Brain microvascular endothelial cell (primary cell): ENCODE results near the gene RND2.

Experiments used
- DNase-seq: peaks from one replicate; pipeline ENCODE4 v3.0.0-alpha.2; 2020
- H3K27ac ChIP-seq: fragments of 250-450 bp; sonication (Bioruptor Pico); 2 replicates; pipeline ENCODE4 v1.5.1; 2020; ENCODE audit warnings: mild to moderate bottlenecking, moderate library complexity
- H3K27me3 ChIP-seq: fragments of 250-450 bp; sonication (Bioruptor Pico); replicated peaks from 2 replicates; pipeline ENCODE4 v1.5.1; 2020; ENCODE audit warnings: mild to moderate bottlenecking
- H3K36me3 ChIP-seq: fragments of 250-450 bp; sonication (Bioruptor Pico); replicated peaks from 2 replicates; pipeline ENCODE4 v1.5.1; 2020; ENCODE audit warnings: mild to moderate bottlenecking
- H3K4me3 ChIP-seq: 2 replicates; pipeline ENCODE4 v1.5.1; 2011; ENCODE audit warnings: low read depth, mild to moderate bottlenecking, control low read depth, low read length, moderate library complexity
- in situ Hi-C: cut with HindIII; loops from 2 replicates; pipeline ENCODE4 v1.10.0; 2017; ENCODE audit warnings: low sequenced_read_pairs, low pct_ligation_motif_present
- TF ChIP-seq, protein P1 (sequence below): IDR thresholded peaks from 2 replicates; pipeline ENCODE4 v1.5.1; 2011; ENCODE audit warnings: low read depth, mild to moderate bottlenecking, moderate library complexity, low read length, control low read depth, inconsistent platforms; ENCODE audit errors: missing control alignments

The RND2 gene

GRCh38 chr17:43056051-43056450 is 31.0 kb downstream of the RND2 start:
- no peak overlapping the region for H3K27ac ChIP-seq
- DNase-seq = no peak
- in situ Hi-C loops = no loop called here
- TF ChIP-seq, protein P1, sequence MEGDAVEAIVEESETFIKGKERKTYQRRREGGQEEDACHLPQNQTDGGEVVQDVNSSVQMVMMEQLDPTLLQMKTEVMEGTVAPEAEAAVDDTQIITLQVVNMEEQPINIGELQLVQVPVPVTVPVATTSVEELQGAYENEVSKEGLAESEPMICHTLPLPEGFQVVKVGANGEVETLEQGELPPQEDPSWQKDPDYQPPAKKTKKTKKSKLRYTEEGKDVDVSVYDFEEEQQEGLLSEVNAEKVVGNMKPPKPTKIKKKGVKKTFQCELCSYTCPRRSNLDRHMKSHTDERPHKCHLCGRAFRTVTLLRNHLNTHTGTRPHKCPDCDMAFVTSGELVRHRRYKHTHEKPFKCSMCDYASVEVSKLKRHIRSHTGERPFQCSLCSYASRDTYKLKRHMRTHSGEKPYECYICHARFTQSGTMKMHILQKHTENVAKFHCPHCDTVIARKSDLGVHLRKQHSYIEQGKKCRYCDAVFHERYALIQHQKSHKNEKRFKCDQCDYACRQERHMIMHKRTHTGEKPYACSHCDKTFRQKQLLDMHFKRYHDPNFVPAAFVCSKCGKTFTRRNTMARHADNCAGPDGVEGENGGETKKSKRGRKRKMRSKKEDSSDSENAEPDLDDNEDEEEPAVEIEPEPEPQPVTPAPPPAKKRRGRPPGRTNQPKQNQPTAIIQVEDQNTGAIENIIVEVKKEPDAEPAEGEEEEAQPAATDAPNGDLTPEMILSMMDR = no peak
- H3K36me3 ChIP-seq = no peaks in the 10 kb centered on the region
- no peak overlapping the region for H3K4me3 ChIP-seq
- H3K27me3 ChIP-seq = no peaks in the 10 kb centered on the region

- TF ChIP-seq, protein P1 = no peak
- in situ Hi-C loops = no loop called here
These were observed 38.1 kb downstream of the RND2 start for GRCh38 chr17:43062984-43063638.

GRCh38 chr17:43068570-43069367 is 43.7 kb downstream of the RND2 start:
- Histone ChIP-seq H3K36me3 (no peaks in the 10 kb centered on the region), H3K27ac (no peak overlapping the region), H3K27me3 (no peaks in the 10 kb centered on the region), H3K4me3 (no peak overlapping the region)
- in situ Hi-C loops = no loop called here
- TF ChIP-seq, protein P1 = no peak
- no peak for DNase-seq

More at GRCh38 chr17:43062984-43063638, 38.1 kb downstream of the RND2 start:
- no peak for DNase-seq
- H3K4me3 ChIP-seq = no peak overlapping the region
- H3K27me3 ChIP-seq = no peaks in the 10 kb centered on the region
- no peak overlapping the region for H3K27ac ChIP-seq
- H3K36me3 ChIP-seq = no peaks in the 10 kb centered on the region

DNA sequence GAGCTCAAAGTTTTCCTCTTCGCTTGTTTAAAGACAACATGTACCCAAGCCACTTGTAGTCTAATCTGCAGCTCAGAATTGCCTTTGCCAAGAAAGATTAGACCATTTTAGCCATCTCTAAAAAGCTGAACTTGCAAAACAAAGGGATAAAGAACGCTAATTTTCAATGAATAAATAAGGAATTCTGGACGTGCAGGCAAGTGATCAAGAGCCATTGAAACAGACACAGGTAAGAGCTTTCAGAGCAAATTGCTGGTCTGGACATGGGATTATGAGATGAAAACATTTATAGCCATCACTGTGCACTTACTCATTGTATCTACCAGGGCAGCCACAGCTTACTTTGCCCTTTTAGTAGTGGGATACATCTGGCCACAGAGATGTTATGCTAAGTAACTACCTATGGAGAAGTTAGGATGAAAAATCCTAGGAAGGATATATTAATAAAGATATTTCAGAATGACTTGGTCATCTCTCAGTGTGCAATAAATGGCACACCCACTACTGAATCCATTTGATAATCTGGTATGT is 44.4 kb downstream of the RND2 start:
- TF ChIP-seq, protein P1 = no peak
- no peak overlapping the region for H3K4me3 ChIP-seq
- no peaks in the 10 kb centered on the region for H3K27me3 ChIP-seq
- no peaks in the 10 kb centered on the region for H3K36me3 ChIP-seq
- in situ Hi-C loops = no loop called here
- DNase-seq = no peak
- no peak overlapping the region for H3K27ac ChIP-seq

- no peaks in the 10 kb centered on the region for H3K27me3 ChIP-seq
- no peak for DNase-seq
- H3K4me3 ChIP-seq = no peak overlapping the region
- H3K27ac ChIP-seq = no peak overlapping the region
- in situ Hi-C loops = no loop called here
- TF ChIP-seq, protein P1 = no peak
- H3K36me3 ChIP-seq = no peaks in the 10 kb centered on the region
These were observed 45.2 kb downstream of the RND2 start for GRCh38 chr17:43070257-43070656.
